Loucy (cell line): ENCODE results near the gene HOXD4.

Experiments used
- EZH2phosphoT487 ChIP-seq: fragments of 200-600 bp; IDR thresholded peaks from 2 replicates; pipeline ENCODE4 v1.6.1; 2018; ENCODE audit warnings: antibody characterized with exemption, mild to moderate bottlenecking, moderate library complexity, borderline replicate concordance
- TF ChIP-seq, protein P1 (sequence below): fragments of 200-600 bp; sonication (generic); conservative IDR thresholded peaks from 2 replicates; pipeline ENCODE4 v1.5.1; 2014; ENCODE audit warnings: mild to moderate bottlenecking, antibody characterized with exemption, low read length

DNA sequence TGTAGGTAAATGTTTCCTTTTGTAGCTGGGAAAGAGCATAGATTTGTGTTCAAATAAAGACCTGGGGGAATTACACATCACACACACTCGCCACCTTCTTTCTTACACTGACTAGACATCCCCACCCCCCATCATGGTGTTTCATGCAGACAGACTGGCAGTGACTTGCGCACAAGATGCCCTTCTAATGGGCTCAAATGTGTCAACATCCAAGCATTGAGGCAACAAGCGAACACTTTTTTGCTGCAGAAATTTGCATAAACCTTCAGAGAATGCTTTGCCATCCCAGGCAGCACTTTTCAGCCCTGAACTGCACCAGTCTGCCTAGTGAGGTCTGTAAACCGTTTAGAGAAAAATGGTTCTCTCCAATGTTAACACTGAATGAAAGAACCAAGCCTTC, 17.3 kb upstream of the HOXD4 start:
- TF ChIP-seq, protein P1, sequence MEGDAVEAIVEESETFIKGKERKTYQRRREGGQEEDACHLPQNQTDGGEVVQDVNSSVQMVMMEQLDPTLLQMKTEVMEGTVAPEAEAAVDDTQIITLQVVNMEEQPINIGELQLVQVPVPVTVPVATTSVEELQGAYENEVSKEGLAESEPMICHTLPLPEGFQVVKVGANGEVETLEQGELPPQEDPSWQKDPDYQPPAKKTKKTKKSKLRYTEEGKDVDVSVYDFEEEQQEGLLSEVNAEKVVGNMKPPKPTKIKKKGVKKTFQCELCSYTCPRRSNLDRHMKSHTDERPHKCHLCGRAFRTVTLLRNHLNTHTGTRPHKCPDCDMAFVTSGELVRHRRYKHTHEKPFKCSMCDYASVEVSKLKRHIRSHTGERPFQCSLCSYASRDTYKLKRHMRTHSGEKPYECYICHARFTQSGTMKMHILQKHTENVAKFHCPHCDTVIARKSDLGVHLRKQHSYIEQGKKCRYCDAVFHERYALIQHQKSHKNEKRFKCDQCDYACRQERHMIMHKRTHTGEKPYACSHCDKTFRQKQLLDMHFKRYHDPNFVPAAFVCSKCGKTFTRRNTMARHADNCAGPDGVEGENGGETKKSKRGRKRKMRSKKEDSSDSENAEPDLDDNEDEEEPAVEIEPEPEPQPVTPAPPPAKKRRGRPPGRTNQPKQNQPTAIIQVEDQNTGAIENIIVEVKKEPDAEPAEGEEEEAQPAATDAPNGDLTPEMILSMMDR = no peak
- TF ChIP-seq EZH2phosphoT487 = no peak
